Activated CD8-positive, alpha-beta T cell treated with anti-CD3 and anti-CD28 coated beads, Interleukin-2, amount 10 ng/mL, durations not matched to agents 7 days and 5 days (primary cell): ENCODE data around the gene GPATCH2. TPM values are rescaled to one million over a fixed set of nuclear protein-coding genes. Genes with fewer than 3 reads are reported as not detected.
"Not testable (repeated sequence)": the region's sequence is repeated elsewhere in the genome, so short reads cannot be mapped to it uniquely, and the experiment has no call there.

Experiments used
- ATAC-seq: fragments of 150-1000 bp; cut with Tn5 transposase; one replicate; pipeline ENCODE4 v1.10.0; 2021; ENCODE audit warnings: moderate library complexity
- CTCF ChIA-PET: fragments of 350-600 bp; sonication (Branson Sonifier 250); formaldehyde crosslinking; loops from one replicate; lab custom pipeline; 2021; ENCODE audit warnings: antibody characterized with exemption; lab: Charles Lee
- POLR2A ChIA-PET: fragments of 350-600 bp; sonication (Branson Sonifier 250); formaldehyde crosslinking; loops from one replicate; lab custom pipeline; 2021; ENCODE audit warnings: antibody characterized with exemption; lab: Charles Lee
- DNase-seq: peaks from one replicate; pipeline ENCODE4 v3.0.0-alpha.2; 2020
- H3K27ac Mint-ChIP-seq: one replicate; pipeline ENCODE4 v1.8.0; 2021; ENCODE audit warnings: mild to moderate bottlenecking, mixed read lengths
- H3K27me3 Mint-ChIP-seq: one replicate; pipeline ENCODE4 v1.8.0; 2021; ENCODE audit warnings: low read depth, mixed read lengths
- H3K36me3 Mint-ChIP-seq: one replicate; pipeline ENCODE4 v1.8.0; 2021; ENCODE audit warnings: low read depth, mixed read lengths
- H3K4me1 Mint-ChIP-seq: one replicate; pipeline ENCODE4 v1.8.0; 2021; ENCODE audit warnings: low read depth, mixed read lengths
- H3K4me3 Mint-ChIP-seq: one replicate; pipeline ENCODE4 v1.8.0; 2021; ENCODE audit warnings: mild to moderate bottlenecking, mixed read lengths
- H3K9me3 Mint-ChIP-seq: one replicate; pipeline ENCODE4 v1.8.0; 2022; ENCODE audit warnings: mixed read lengths; ENCODE audit not compliant: insufficient read depth
- total RNA-seq, 2 experiments: library from RNA; stranded (reverse); gene quantifications; one replicate each; pipeline ENCODE4 v1.2.3, GENCODE V29; 2021

Gene GPATCH2
- total RNA-seq, 2 experiments from 2014 or later: 10.0 to 10.7 TPM

DNA sequence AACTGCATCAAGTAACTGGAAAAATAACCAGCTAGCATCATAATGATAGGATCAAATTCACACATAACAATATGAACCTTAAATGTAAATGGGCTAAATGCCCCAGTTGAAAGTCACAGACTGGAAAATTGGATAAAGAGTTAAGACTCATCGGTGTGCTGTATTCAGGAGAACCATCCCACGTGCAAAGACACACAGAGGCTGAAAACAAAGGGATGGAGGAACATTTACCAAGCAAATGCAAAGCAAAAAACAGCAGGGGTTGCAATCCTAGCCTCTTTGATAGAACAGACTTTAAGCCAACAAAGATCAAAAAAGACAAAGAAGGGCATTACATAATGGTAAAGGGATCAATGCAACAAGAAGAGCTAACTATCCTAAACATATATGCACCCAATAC is 249.1 kb downstream of the GPATCH2 start:
- H3K36me3 Mint-ChIP-seq, ATAC-seq, H3K27ac Mint-ChIP-seq, POLR2A ChIA-PET, H3K4me1 Mint-ChIP-seq, DNase-seq, H3K27me3 Mint-ChIP-seq, H3K4me3 Mint-ChIP-seq: not testable (repeated sequence)
- CTCF ChIA-PET: interaction anchor here (0.6 kb wide), 1 partner anchor 1261 kb away, joined by 3 read pairs; no protein-coding TSS in a partner anchor
- peaks cover 12% of the 10 kb centered on the region for H3K9me3 Mint-ChIP-seq

DNA sequence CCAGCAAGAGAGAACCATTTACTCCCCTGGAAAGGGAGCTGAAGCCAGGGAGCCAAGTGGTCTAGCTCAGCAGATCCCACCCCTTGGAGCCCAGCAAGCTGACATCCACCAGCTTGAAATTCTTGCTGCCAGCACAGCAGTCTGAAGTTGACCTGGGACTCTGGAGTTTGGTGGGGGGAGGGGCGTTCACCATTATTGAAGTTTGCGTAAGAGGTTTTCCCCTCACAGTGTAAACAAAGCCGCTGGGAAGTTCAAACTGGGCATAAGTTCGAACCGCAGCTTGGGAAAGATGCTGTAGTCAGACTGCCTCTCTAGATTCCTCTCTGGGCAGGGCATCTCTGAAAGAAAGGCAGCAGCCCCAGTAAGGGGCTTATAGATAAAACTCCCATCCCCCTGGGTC is 251.1 kb downstream of the GPATCH2 start:
- H3K36me3 Mint-ChIP-seq, DNase-seq, POLR2A ChIA-PET, H3K4me3 Mint-ChIP-seq, CTCF ChIA-PET, H3K27ac Mint-ChIP-seq, H3K4me1 Mint-ChIP-seq, H3K27me3 Mint-ChIP-seq, ATAC-seq: not testable (repeated sequence)
- peaks cover 12% of the 10 kb centered on the region for H3K9me3 Mint-ChIP-seq

DNA sequence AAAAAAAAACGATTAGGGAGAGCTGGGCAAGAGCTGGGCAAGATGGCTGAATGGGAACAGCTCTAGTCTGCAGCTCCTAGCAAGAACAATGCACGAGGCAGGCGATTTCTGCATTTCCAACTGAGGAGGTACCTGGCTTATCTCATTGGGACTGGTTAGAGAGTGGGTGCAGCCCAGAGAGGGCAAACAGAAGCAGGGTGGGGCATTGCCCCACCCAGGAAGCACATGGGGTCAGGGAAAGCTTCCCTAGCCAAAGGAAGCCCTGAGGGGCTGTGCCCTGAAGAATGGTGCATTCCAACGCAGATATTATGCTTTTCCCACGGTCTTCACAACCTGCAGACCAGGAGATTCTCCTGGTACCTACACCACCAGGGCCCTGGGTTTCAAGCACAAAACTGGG is 251.6 kb downstream of the GPATCH2 start:
- H3K4me1 Mint-ChIP-seq: no peaks in the 10 kb centered on the region
- no peak overlapping the region for H3K4me3 Mint-ChIP-seq
- CTCF ChIA-PET: no interaction called here
- no peaks in the 10 kb centered on the region for H3K27me3 Mint-ChIP-seq
- H3K27ac Mint-ChIP-seq: no peak overlapping the region
- no peaks in the 10 kb centered on the region for H3K36me3 Mint-ChIP-seq
- POLR2A ChIA-PET: no interaction called here
- peaks cover 12% of the 10 kb centered on the region for H3K9me3 Mint-ChIP-seq
- DNase-seq: no peak
- no peak for ATAC-seq

Other genes with a start within 250 kb of the GPATCH2 start
- gene SPATA17, start 254 bp upstream of the GPATCH2 start, total RNA-seq: not detected